Stomach (tissue), 9 donors: ENCODE results near the gene CENPN. TPM values are rescaled to one million over a fixed set of nuclear protein-coding genes. Genes with fewer than 3 reads are reported as not detected.

Experiments used
- DNase-seq, 2 donors: peaks; one replicate each; pipeline versions ENCODE4 v3.0.0 to v3.0.0-alpha.2; 2013 to 2019
- H3K27ac ChIP-seq, 5 donors: fragments of 200-600 bp in 4 of 5; sonication (generic) in 4 of 5; one replicate each; pipeline ENCODE4 v1.5.1; 2013 to 2019; ENCODE audit warnings: mild to moderate bottlenecking in 1 of 5, moderate library complexity in 1 of 5
- H3K27me3 ChIP-seq, 3 donors: fragments of 200-600 bp; sonication (generic); one replicate each; pipeline ENCODE4 v1.5.1; 2017 to 2019; ENCODE audit warnings: mixed run types in 1 of 3
- H3K36me3 ChIP-seq, 4 donors: fragments of 200-600 bp; sonication (generic); 1 replicate in 3 of 4; 2 replicates in 1 of 4; pipeline ENCODE4 v1.5.1; 2016 to 2019
- H3K4me1 ChIP-seq, 4 donors: fragments of 200-600 bp; sonication (generic); one replicate each; pipeline ENCODE4 v1.5.1; 2016 to 2019
- H3K4me3 ChIP-seq, 4 donors: fragments of 200-600 bp; sonication (generic) in 3 of 4; one replicate each; pipeline ENCODE4 v1.5.1; 2016 to 2019; ENCODE audit warnings: mild to moderate bottlenecking in 1 of 4
- H3K9me3 ChIP-seq, 4 donors: fragments of 200-600 bp; sonication (generic); one replicate each; pipeline ENCODE4 v1.5.1; 2016 to 2019
- CTCF ChIP-seq, 7 experiments: fragments of 450-650 bp in 4 of 7; fragments of 200-600 bp in 3 of 7; sonication (generic) in 3 of 7; IDR thresholded peaks; one replicate each; pipeline ENCODE4 v1.5.1; 2016 to 2019; ENCODE audit warnings: antibody characterized with exemption in 7 of 7, control low read depth in 2 of 7, mild to moderate bottlenecking in 1 of 7
- EP300 ChIP-seq: sonication (generic); formaldehyde crosslinking; IDR thresholded peaks from one replicate; pipeline ENCODE4 v1.6.1; 2017; ENCODE audit warnings: antibody characterized with exemption
- POLR2A ChIP-seq, 4 donors: fragments of 450-650 bp; IDR thresholded peaks; one replicate each; pipeline ENCODE4 v1.6.1; 2016; ENCODE audit warnings: antibody characterized with exemption in 4 of 4, control low read depth in 2 of 4, mild to moderate bottlenecking in 1 of 4, moderate library complexity in 1 of 4
- POLR2AphosphoS5 ChIP-seq, 3 donors: sonication (generic); formaldehyde crosslinking; IDR thresholded peaks; one replicate each; pipeline ENCODE4 v1.6.1; 2016; ENCODE audit warnings: antibody characterized with exemption in 3 of 3
- WGBS, 5 donors: extraction: QIAGEN DNeasy Blood & Tissue Kit in 3 of 5; methylation state at CpG; one replicate each; pipeline versions ENCODE4 v1.1.5 to v1.1.7; 2013 to 2018; 5-methylcytosine and 5-hydroxymethylcytosine counted together
- intact Hi-C: fragments of 100-400 bp; cut with DNase I; formaldehyde crosslinking; loops from one replicate; pipeline ENCODE4 v1.15.1; 2023; ENCODE audit warnings: low total_unique reads
- polyA plus RNA-seq, 3 donors: library from polyadenylated mRNA; stranded (reverse); fragments of 200-250 nt; gene quantifications; one replicate each; pipeline ENCODE4 v1.2.3, GENCODE V29; 2013
- total RNA-seq, 5 donors: library from RNA; depleted of rRNA; stranded (reverse); fragments of >200 nt; gene quantifications; one replicate each; pipeline versions ENCODE4 v1.1.0 to v1.2.3, GENCODE V29; 2014 to 2016
- donor health status: healthy with polysubstance abuse.
- donor health status: Bipolar disorder and iron deficiency.
- donor health status: healthy.

CENPN gene
- total and polyA plus RNA-seq, 8 donors: 1.8 to 20.0 (median 13.2) TPM; not detected in 1

DNA sequence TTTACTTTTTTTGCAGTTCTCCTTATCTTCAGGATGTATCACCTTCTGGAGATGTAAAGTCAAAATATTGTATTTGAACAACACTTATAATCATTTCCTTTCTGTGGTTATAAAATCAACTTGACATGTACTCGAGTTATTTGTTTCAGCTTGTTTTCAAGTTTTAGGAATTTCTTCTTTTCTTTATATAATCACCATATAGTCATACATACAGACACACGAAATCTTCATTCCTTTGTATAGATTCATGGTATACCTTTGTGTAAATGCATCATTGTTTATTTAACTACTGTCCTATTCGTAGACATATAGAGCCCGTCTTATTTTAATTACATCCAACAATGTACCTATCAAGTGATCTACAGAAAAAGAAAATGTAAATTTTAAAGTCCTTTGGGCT, 40.4 kb upstream of the CENPN start:
- Histone ChIP-seq H3K4me1 (no peaks in the 10 kb centered on the region), H3K4me3 (no peak overlapping the region), H3K27ac (no peak overlapping the region), H3K27me3 (no peaks in the 10 kb centered on the region), H3K9me3 (no peaks in the 10 kb centered on the region), H3K36me3 (peaks cover under 1 to 16% (median 9%) of the 10 kb centered on the region in 4 donors)
- 77 to 92% (median 90%) methylated on average over 4 of the region's 4 CpGs for WGBS, 5 donors
- intact Hi-C loops: no loop called here
- DNase-seq: no peak
- no peak for TF ChIP-seq EP300
- TF ChIP-seq CTCF (IDR thresholded peaks at IDR 0.05): no peak

GRCh38 chr16:80968386-80969113, 38.5 kb upstream of the CENPN start:
- H3K4me1 ChIP-seq: peaks cover 0 to under 1% (median 0%) of the 10 kb centered on the region in 4 donors
- no peaks in the 10 kb centered on the region for H3K27me3 ChIP-seq
- H3K36me3 ChIP-seq: peaks cover 5 to 23% (median 9%) of the 10 kb centered on the region in 4 donors
- TF ChIP-seq CTCF (IDR thresholded peaks at IDR 0.05) (no peak), POLR2AphosphoS5 (IDR thresholded peaks at IDR 0.05) (no peak), EP300 (no peak), POLR2A (IDR thresholded peaks at IDR 0.05) (no peak)
- no peak overlapping the region for H3K4me3 ChIP-seq
- 69 to 89% (median 75%) methylated on average over 4 of the region's 4 CpGs for WGBS, 5 donors
- DNase-seq: no peak
- no peaks in the 10 kb centered on the region for H3K9me3 ChIP-seq
- no peak overlapping the region for H3K27ac ChIP-seq
- intact Hi-C loops: no loop called here

- H3K27ac ChIP-seq: no peak overlapping the region
- H3K36me3 ChIP-seq: peaks cover 5 to 23% (median 9%) of the 10 kb centered on the region in 4 donors
- no peaks in the 10 kb centered on the region for H3K9me3 ChIP-seq
- WGBS, 5 donors: 95 to 98% (median 97%) methylated on average over 3 of the region's 3 CpGs
- DNase-seq: no peak
- peaks cover 0 to 6% (median 0%) of the 10 kb centered on the region in 4 donors for H3K4me1 ChIP-seq
- intact Hi-C loops: no loop called here
- no peak overlapping the region for H3K4me3 ChIP-seq
- TF ChIP-seq POLR2A (IDR thresholded peaks at IDR 0.05) (no peak), EP300 (no peak), POLR2AphosphoS5 (IDR thresholded peaks at IDR 0.05) (no peak), CTCF (IDR thresholded peaks at IDR 0.05) (no peak)
- no peaks in the 10 kb centered on the region for H3K27me3 ChIP-seq
Observed at GRCh38 chr16:80969114-80969484, 37.9 kb upstream of the CENPN start.

DNA sequence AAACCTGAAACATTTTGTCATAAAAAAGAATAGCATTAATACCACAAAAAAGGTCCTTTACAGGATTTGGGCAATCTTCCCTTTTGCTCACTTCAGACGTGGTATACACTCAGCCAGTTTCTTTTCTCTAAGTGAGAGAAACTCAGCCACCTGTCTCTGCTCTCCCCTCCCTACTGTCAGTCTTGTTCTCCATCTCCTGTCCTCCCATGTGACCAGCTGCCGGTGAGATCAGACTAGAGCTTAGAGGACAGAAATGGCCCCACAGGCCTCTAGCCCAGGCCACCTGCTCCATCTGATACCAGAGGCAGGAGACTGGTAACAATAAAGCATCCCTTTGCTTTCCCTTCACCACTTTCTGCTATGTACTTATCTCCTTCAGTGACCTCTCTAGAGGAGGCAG, 35.2 kb upstream of the CENPN start:
- 72 to 83% (median 75%) methylated on average over 2 of the region's 2 CpGs for WGBS, 5 donors
- peaks cover 0 to 24% (median 9%) of the 10 kb centered on the region in 4 donors for H3K4me1 ChIP-seq

More for the DNA sequence above, 35.2 kb upstream of the CENPN start:
- Histone ChIP-seq H3K27ac (no peak overlapping the region), H3K4me3 (no peak overlapping the region), H3K9me3 (no peaks in the 10 kb centered on the region), H3K36me3 (peaks cover 5 to 39% (median 19%) of the 10 kb centered on the region in 4 donors), H3K27me3 (no peaks in the 10 kb centered on the region)
- TF ChIP-seq CTCF (IDR thresholded peaks at IDR 0.05) (no peak), EP300 (no peak), POLR2A (IDR thresholded peaks at IDR 0.05) (no peak), POLR2AphosphoS5 (IDR thresholded peaks at IDR 0.05) (no peak)
- intact Hi-C loops: no loop called here
- no peak for DNase-seq
